Smooth muscle cell (in vitro differentiated cells): ENCODE data around the gene TEX36. TPM values are rescaled to one million over a fixed set of nuclear protein-coding genes. Genes with fewer than 3 reads are reported as not detected.

Experiments
- DNase-seq: peaks from one replicate; lab custom pipeline; 2025; ENCODE audit not compliant: unreplicated experiment; lab: John Stamatoyannopoulos, UW
- H2AFZ ChIP-seq: fragments of 200-600 bp; sonication (generic); 2 replicates; pipeline ENCODE4 v1.6.0; 2016; ENCODE audit warnings: antibody characterized with exemption, low read depth, mild to moderate bottlenecking
- H3F3A ChIP-seq: fragments of 200-600 bp; sonication (generic); 2 replicates; pipeline ENCODE4 v1.6.0; 2017; ENCODE audit warnings: antibody characterized with exemption, low read depth
- H3K27ac ChIP-seq: fragments of 200-600 bp; sonication (generic); 2 replicates; pipeline ENCODE4 v1.5.1; 2016; ENCODE audit warnings: low read depth, mild to moderate bottlenecking
- H3K27me3 ChIP-seq: fragments of 200-600 bp; sonication (generic); 2 replicates; pipeline ENCODE4 v1.6.1; 2016; ENCODE audit warnings: low read depth, mild to moderate bottlenecking
- H3K36me3 ChIP-seq: fragments of 200-600 bp; sonication (generic); 2 replicates; pipeline ENCODE4 v1.5.1; 2016; ENCODE audit warnings: low read depth
- H3K4me1 ChIP-seq: fragments of 200-600 bp; sonication (generic); 2 replicates; pipeline ENCODE4 v1.5.1; 2016; ENCODE audit warnings: low read depth
- H3K4me2 ChIP-seq: fragments of 200-600 bp; sonication (generic); 2 replicates; pipeline ENCODE4 v1.6.0; 2016; ENCODE audit warnings: mild to moderate bottlenecking
- H3K4me3 ChIP-seq: fragments of 200-600 bp; sonication (generic); 2 replicates; pipeline ENCODE4 v1.5.1; 2016; ENCODE audit warnings: mild to moderate bottlenecking
- H3K79me2 ChIP-seq: fragments of 200-600 bp; sonication (generic); 2 replicates; pipeline ENCODE4 v1.6.0; 2016; ENCODE audit warnings: low read depth, mild to moderate bottlenecking
- H3K9ac ChIP-seq: fragments of 200-600 bp; sonication (generic); 2 replicates; pipeline ENCODE4 v1.6.0; 2016; ENCODE audit warnings: low read depth
- H3K9me3 ChIP-seq: fragments of 200-600 bp; sonication (generic); replicated peaks from 2 replicates; pipeline ENCODE4 v1.5.1; 2016; ENCODE audit warnings: low read depth
- H4K20me1 ChIP-seq: fragments of 200-600 bp; sonication (generic); 2 replicates; pipeline ENCODE4 v1.6.0; 2016; ENCODE audit warnings: low read depth
- WGBS: methylation state at CpG from one replicate; pipeline ENCODE4 v1.1.7; 2016; ENCODE audit warnings: low lambda C conversion rate; 5-methylcytosine and 5-hydroxymethylcytosine counted together
- polyA plus RNA-seq: library from polyadenylated mRNA; unstranded; fragments of >200 nt; fragmentation: Nextera tagmentation; extraction: Ambion mirVana; gene quantifications from 2 replicates; pipeline ENCODE4 v1.2.1, GENCODE V29; 2016
- total RNA-seq: library from RNA; depleted of rRNA; stranded (reverse); fragments of >200 nt; gene quantifications from 2 replicates; pipeline ENCODE4 v1.2.3, GENCODE V29; 2014
- TF ChIP-seq, protein P1 (sequence below): fragments of 200-600 bp; sonication (generic); IDR thresholded peaks from 2 replicates; pipeline ENCODE4 v1.5.1; 2017; ENCODE audit warnings: borderline replicate concordance, mild to moderate bottlenecking, antibody characterized with exemption; ENCODE audit not compliant: insufficient read depth, poor library complexity, severe bottlenecking

TEX36 gene
- total and polyA plus RNA-seq, 2 experiments from 2014 or later: not detected

DNA sequence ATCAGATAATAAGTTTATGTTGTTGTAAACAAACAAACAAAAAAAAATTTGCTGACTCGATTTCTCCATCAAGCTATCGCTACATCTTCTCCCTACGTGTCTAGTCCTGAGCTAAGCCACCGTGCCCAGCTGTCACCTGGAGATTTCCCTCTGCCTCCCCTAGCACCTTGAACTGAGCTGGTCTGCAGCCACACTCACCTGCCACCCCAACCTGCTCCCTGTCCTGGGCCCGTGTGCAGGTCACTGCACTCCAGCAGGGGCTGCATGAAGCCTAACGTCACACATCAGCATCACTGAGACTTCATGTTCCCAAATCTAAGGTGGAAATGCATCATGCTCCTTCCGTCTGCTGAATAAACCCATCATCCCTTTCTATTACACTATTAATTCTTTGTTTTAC is 44.4 kb downstream of the TEX36 start:
- Histone ChIP-seq H3K27ac (no peak overlapping the region), H3F3A (no peaks in the 10 kb centered on the region), H4K20me1 (no peaks in the 10 kb centered on the region), H3K36me3 (no peaks in the 10 kb centered on the region), H3K4me2 (no peak overlapping the region), H2AFZ (no peak overlapping the region), H3K9me3 (no peaks in the 10 kb centered on the region), H3K4me1 (peaks cover 4% of the 10 kb centered on the region), H3K4me3 (no peak overlapping the region), H3K79me2 (no peaks in the 10 kb centered on the region), H3K9ac (no peak overlapping the region), H3K27me3 (peaks cover 3% of the 10 kb centered on the region)
- WGBS: 81% methylated on average over 7 of the region's 7 CpGs
- no peak for DNase-seq
- TF ChIP-seq, protein P1, sequence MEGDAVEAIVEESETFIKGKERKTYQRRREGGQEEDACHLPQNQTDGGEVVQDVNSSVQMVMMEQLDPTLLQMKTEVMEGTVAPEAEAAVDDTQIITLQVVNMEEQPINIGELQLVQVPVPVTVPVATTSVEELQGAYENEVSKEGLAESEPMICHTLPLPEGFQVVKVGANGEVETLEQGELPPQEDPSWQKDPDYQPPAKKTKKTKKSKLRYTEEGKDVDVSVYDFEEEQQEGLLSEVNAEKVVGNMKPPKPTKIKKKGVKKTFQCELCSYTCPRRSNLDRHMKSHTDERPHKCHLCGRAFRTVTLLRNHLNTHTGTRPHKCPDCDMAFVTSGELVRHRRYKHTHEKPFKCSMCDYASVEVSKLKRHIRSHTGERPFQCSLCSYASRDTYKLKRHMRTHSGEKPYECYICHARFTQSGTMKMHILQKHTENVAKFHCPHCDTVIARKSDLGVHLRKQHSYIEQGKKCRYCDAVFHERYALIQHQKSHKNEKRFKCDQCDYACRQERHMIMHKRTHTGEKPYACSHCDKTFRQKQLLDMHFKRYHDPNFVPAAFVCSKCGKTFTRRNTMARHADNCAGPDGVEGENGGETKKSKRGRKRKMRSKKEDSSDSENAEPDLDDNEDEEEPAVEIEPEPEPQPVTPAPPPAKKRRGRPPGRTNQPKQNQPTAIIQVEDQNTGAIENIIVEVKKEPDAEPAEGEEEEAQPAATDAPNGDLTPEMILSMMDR: no peak

DNA sequence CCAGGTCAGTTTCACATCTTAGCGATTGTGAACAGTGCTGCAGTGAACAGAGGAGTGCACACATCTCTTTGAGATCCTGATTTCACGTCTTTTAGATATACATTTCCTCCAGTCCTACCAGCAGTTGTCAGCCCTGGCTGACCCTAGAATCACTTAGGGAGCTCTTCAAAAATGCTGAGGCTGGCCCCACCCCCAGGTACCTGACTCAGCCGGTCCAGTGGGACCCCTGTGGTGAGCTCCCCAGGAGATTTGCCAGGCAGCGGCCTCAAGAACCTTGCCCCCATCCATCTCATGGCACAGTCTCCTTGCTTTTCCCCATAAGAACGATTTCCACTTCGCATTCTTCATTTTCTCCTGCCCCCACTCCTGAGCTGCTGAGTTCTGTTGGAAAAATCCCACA is 45.5 kb downstream of the TEX36 start:
- no peaks in the 10 kb centered on the region for H3K9me3 ChIP-seq
- no peaks in the 10 kb centered on the region for H3F3A ChIP-seq
- DNase-seq: no peak
- H3K27ac ChIP-seq: no peak overlapping the region
- H3K4me3 ChIP-seq: no peak overlapping the region
- H3K27me3 ChIP-seq: peaks cover 3% of the 10 kb centered on the region
- H3K79me2 ChIP-seq: no peaks in the 10 kb centered on the region
- TF ChIP-seq, protein P1: no peak
- no peaks in the 10 kb centered on the region for H4K20me1 ChIP-seq
- no peak overlapping the region for H3K9ac ChIP-seq
- 76% methylated on average over 6 of the region's 6 CpGs for WGBS
- H2AFZ ChIP-seq: no peak overlapping the region
- no peaks in the 10 kb centered on the region for H3K36me3 ChIP-seq
- H3K4me2 ChIP-seq: no peak overlapping the region
- peaks cover 4% of the 10 kb centered on the region for H3K4me1 ChIP-seq

DNA sequence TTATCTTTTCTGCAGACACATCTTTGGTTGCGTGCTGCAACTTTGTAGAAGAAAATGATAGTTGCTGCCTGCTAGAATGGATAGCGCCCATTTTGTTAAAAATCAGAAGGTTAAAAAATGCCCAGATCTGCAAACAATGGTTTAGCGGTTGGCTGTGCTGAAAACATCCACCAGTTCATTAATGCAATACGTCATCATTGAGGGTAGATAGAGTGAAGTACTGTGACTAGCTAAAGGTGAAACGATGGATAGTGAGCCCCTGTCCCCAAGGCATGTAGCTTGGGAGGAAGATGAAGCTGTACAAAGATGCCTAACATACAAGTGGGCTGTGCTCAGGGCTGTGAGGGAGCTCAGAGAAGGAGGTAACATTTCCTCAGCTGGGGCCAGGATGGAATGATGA is 48.4 kb downstream of the TEX36 start:
- no peak for DNase-seq

DNA sequence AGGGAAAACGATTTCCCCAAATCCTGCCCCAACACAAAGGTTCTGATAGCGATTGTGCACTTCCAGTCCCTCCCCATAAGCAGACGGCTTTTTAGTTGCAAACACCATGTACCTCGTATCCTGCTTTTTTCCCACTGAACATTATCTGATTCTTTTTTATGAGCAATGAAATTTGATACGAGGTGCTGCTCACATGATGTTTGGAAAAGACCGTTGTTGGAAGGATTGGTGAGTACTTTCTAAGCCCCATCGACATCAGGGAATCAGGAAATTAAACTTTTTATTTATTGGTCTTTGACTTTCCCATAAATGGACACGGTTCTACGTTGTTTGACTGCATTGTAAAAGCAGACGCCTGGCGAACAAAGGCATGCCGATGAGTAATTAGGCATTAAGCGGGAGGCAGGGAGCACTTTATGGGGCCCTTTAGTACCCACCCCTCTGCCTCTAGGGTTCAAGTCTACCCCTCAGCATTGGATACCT is 49.4 kb downstream of the TEX36 start:
- TF ChIP-seq, protein P1: no peak
- Histone ChIP-seq H4K20me1 (no peaks in the 10 kb centered on the region), H3K4me2 (peak overlapping the region; percentile 82), H3K4me1 (peaks cover 4% of the 10 kb centered on the region), H3K36me3 (no peaks in the 10 kb centered on the region), H3K9ac (no peak overlapping the region), H3K79me2 (no peaks in the 10 kb centered on the region), H3F3A (no peaks in the 10 kb centered on the region), H2AFZ (peak overlapping the region; percentile 72), H3K9me3 (no peaks in the 10 kb centered on the region), H3K27me3 (peaks cover 3% of the 10 kb centered on the region), H3K27ac (no peak overlapping the region), H3K4me3 (peak overlapping the region; percentile 30)
- no peak for DNase-seq
- 32% methylated on average over 13 of the region's 13 CpGs for WGBS

More for the DNA sequence above, 48.4 kb downstream of the TEX36 start:
- H2AFZ ChIP-seq: no peak overlapping the region
- no peaks in the 10 kb centered on the region for H4K20me1 ChIP-seq
- no peak overlapping the region for H3K9ac ChIP-seq
- H3F3A ChIP-seq: no peaks in the 10 kb centered on the region
- TF ChIP-seq, protein P1: no peak
- H3K79me2 ChIP-seq: no peaks in the 10 kb centered on the region
- H3K4me3 ChIP-seq: no peak overlapping the region
- no peaks in the 10 kb centered on the region for H3K36me3 ChIP-seq
- H3K4me2 ChIP-seq: no peak overlapping the region
- peaks cover 3% of the 10 kb centered on the region for H3K27me3 ChIP-seq
- WGBS: 95% methylated on average over 5 of the region's 5 CpGs
- H3K27ac ChIP-seq: no peak overlapping the region
- H3K9me3 ChIP-seq: no peaks in the 10 kb centered on the region
- peaks cover 4% of the 10 kb centered on the region for H3K4me1 ChIP-seq
